Measurements from ENCODE around the gene CREB3L4.

GRCh38 chr1:153963030-153963849 is 4.5 kb upstream of the CREB3L4 start, which contains the start of gene SLC39A1:
- TF ChIP-seq POLR2A (IDR thresholded peaks at IDR 0.05; ENCODE audit: low read depth, low read length) (peak; percentile 47), EZH2 (IDR thresholded peaks at IDR 0.05; ENCODE audit: borderline replicate concordance, low read depth, low read length, severe bottlenecking) (no peak), POLR2AphosphoS5 (IDR thresholded peaks at IDR 0.05; ENCODE audit: insufficient read depth, low read depth, low read length) (no peak), JUN (IDR thresholded peaks at IDR 0.05; ENCODE audit: borderline replicate concordance, insufficient read depth, insufficient read length, low read depth) (no peak), MAX (IDR thresholded peaks at IDR 0.05; ENCODE audit: insufficient read depth, insufficient read length) (no peak)
- TF ChIP-seq, protein P1, sequence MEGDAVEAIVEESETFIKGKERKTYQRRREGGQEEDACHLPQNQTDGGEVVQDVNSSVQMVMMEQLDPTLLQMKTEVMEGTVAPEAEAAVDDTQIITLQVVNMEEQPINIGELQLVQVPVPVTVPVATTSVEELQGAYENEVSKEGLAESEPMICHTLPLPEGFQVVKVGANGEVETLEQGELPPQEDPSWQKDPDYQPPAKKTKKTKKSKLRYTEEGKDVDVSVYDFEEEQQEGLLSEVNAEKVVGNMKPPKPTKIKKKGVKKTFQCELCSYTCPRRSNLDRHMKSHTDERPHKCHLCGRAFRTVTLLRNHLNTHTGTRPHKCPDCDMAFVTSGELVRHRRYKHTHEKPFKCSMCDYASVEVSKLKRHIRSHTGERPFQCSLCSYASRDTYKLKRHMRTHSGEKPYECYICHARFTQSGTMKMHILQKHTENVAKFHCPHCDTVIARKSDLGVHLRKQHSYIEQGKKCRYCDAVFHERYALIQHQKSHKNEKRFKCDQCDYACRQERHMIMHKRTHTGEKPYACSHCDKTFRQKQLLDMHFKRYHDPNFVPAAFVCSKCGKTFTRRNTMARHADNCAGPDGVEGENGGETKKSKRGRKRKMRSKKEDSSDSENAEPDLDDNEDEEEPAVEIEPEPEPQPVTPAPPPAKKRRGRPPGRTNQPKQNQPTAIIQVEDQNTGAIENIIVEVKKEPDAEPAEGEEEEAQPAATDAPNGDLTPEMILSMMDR (IDR thresholded peaks at IDR 0.05; ENCODE audit: extremely low read depth in 1 of 2, insufficient read depth in 1 of 2, low read depth in 1 of 2, low read length in 2 of 2) = no peak

Measured in endothelial cell of umbilical vein (primary cell).